Mesodermal cell (in vitro differentiated cells): ENCODE data around the gene IL6ST.
A peak's percentile ranks its signal among the peaks of the same experiment; 100 is the strongest.
"Not testable (repeated sequence)": the region's sequence is repeated elsewhere in the genome, so short reads cannot be mapped to it uniquely, and the experiment has no call there.

Source experiments
- H3K27ac ChIP-seq: 2 replicates; pipeline ENCODE4 v1.7.0; 2013; ENCODE audit warnings: mild to moderate bottlenecking, low read depth, low read length, moderate library complexity; ENCODE audit not compliant: severe bottlenecking
- H3K36me3 ChIP-seq: 2 replicates; pipeline ENCODE4 v1.7.1; 2013; ENCODE audit warnings: mild to moderate bottlenecking, low read length, moderate library complexity; ENCODE audit not compliant: control insufficient read depth, insufficient read depth
- H3K4me1 ChIP-seq: one replicate; pipeline ENCODE4 v1.7.1; 2013; ENCODE audit warnings: mild to moderate bottlenecking, low read length; ENCODE audit not compliant: insufficient read depth, control insufficient read depth, poor library complexity, severe bottlenecking
- H3K4me3 ChIP-seq: 2 replicates; pipeline ENCODE4 v1.7.0; 2013; ENCODE audit warnings: low read length, control low read depth, mild to moderate bottlenecking; ENCODE audit not compliant: insufficient read depth, poor library complexity, severe bottlenecking; ENCODE audit errors: extremely low read depth
- H3K9me3 ChIP-seq: 2 replicates; pipeline ENCODE4 v1.7.1; 2013; ENCODE audit warnings: mild to moderate bottlenecking, low read length, moderate library complexity; ENCODE audit not compliant: control insufficient read depth
- whole genome bisulfite sequencing, 2 experiments: methylation state at CpG; one replicate each; pipeline ENCODE4 v1.1.5; 2013; ENCODE audit warnings: missing lambda C conversion rate in 2 of 2; ENCODE audit not compliant: insufficient coverage in 2 of 2; 5-methylcytosine and 5-hydroxymethylcytosine counted together

Gene IL6ST

GRCh38 chr5:55990895-55991294 lies 3.9 kb downstream of the IL6ST start:
- Histone ChIP-seq H3K36me3 (peaks cover 26% of the 10 kb centered on the region), H3K4me3 (peak overlapping the region; percentile 86)
- 100% methylated on average over 1 of the region's 4 CpGs; no CpG with 5 or more reads in 1 of the 2 experiments for WGBS, 2 experiments
- not testable (repeated sequence) for H3K9me3 ChIP-seq, H3K4me1 ChIP-seq, H3K27ac ChIP-seq

GRCh38 chr5:55989860-55990259 lies 4.9 kb downstream of the IL6ST start:
- Histone ChIP-seq H3K36me3 (peaks cover 32% of the 10 kb centered on the region), H3K4me3 (peak overlapping the region; percentile 16), H3K9me3 (no peaks in the 10 kb centered on the region), H3K27ac (peak overlapping the region; percentile 1), H3K4me1 (peaks cover 4% of the 10 kb centered on the region)
- no CpG with 5 or more reads among the region's 1 CpG for WGBS, 2 experiments

GRCh38 chr5:55988979-55989638 lies 5.7 kb downstream of the IL6ST start:
- Histone ChIP-seq H3K9me3 (no peaks in the 10 kb centered on the region), H3K27ac (peak overlapping the region; percentile 1), H3K36me3 (peaks cover 37% of the 10 kb centered on the region), H3K4me3 (no peak overlapping the region), H3K4me1 (peaks cover 4% of the 10 kb centered on the region)
- 100% methylated on average over 1 of the region's 4 CpGs; no CpG with 5 or more reads in 1 of the 2 experiments for WGBS, 2 experiments

GRCh38 chr5:55988428-55988827 lies 6.3 kb downstream of the IL6ST start:
- H3K27ac ChIP-seq, H3K9me3 ChIP-seq, H3K4me1 ChIP-seq, H3K4me3 ChIP-seq: not testable (repeated sequence)
- 93 to 98% methylated on average over 5 to 9 of the region's 10 CpGs for WGBS, 2 experiments
- peaks cover 39% of the 10 kb centered on the region for H3K36me3 ChIP-seq

GRCh38 chr5:55986931-55987330 lies 7.8 kb downstream of the IL6ST start:
- WGBS, 2 experiments = 94 to 95% methylated on average over 2 to 4 of the region's 4 CpGs
- Histone ChIP-seq H3K4me3 (no peak overlapping the region), H3K27ac (no peak overlapping the region), H3K36me3 (peaks cover 37% of the 10 kb centered on the region), H3K4me1 (peaks cover 4% of the 10 kb centered on the region), H3K9me3 (no peaks in the 10 kb centered on the region)

- H3K36me3 ChIP-seq = peaks cover 39% of the 10 kb centered on the region
- H3K4me1 ChIP-seq = peaks cover 4% of the 10 kb centered on the region
- no peak overlapping the region for H3K4me3 ChIP-seq
- WGBS, 2 experiments = 100% methylated on average over 6 of the region's 6 CpGs; no CpG with 5 or more reads in 1 of the 2 experiments
- H3K27ac ChIP-seq = no peak overlapping the region
- H3K9me3 ChIP-seq = no peaks in the 10 kb centered on the region
These were observed 9.6 kb downstream of the IL6ST start for GRCh38 chr5:55985181-55985580.

GRCh38 chr5:55983986-55984385 lies 10.8 kb downstream of the IL6ST start:
- Histone ChIP-seq H3K4me3 (no peak overlapping the region), H3K27ac (no peak overlapping the region), H3K4me1 (no peaks in the 10 kb centered on the region), H3K9me3 (no peaks in the 10 kb centered on the region), H3K36me3 (peaks cover 49% of the 10 kb centered on the region)
- WGBS, 2 experiments = no CpG with 5 or more reads among the region's 2 CpGs

- Histone ChIP-seq H3K9me3 (no peaks in the 10 kb centered on the region), H3K4me3 (no peak overlapping the region), H3K4me1 (no peaks in the 10 kb centered on the region), H3K27ac (no peak overlapping the region), H3K36me3 (peaks cover 54% of the 10 kb centered on the region)
- 85 to 96% methylated on average over 2 to 4 of the region's 5 CpGs for WGBS, 2 experiments
These were observed 11.8 kb downstream of the IL6ST start for GRCh38 chr5:55982957-55983381.

GRCh38 chr5:55973296-55973695 lies 21.5 kb downstream of the IL6ST start:
- Histone ChIP-seq H3K36me3 (peaks cover 76% of the 10 kb centered on the region), H3K9me3 (no peaks in the 10 kb centered on the region), H3K4me1 (peaks cover 6% of the 10 kb centered on the region), H3K4me3 (no peak overlapping the region), H3K27ac (no peak overlapping the region)
- WGBS, 2 experiments = 92 to 100% methylated on average over 2 to 4 of the region's 4 CpGs

GRCh38 chr5:55969956-55970355 lies 24.8 kb downstream of the IL6ST start:
- no CpG with 5 or more reads among the region's 1 CpG for WGBS, 2 experiments
- H3K4me3 ChIP-seq = no peak overlapping the region
- peaks cover 70% of the 10 kb centered on the region for H3K36me3 ChIP-seq
- H3K27ac ChIP-seq = no peak overlapping the region
- H3K9me3 ChIP-seq = no peaks in the 10 kb centered on the region
- H3K4me1 ChIP-seq = peaks cover 6% of the 10 kb centered on the region

- H3K4me1 ChIP-seq = peaks cover 6% of the 10 kb centered on the region
- H3K27ac ChIP-seq = no peak overlapping the region
- H3K4me3 ChIP-seq = no peak overlapping the region
- H3K36me3 ChIP-seq = peaks cover 56% of the 10 kb centered on the region
- H3K9me3 ChIP-seq = no peaks in the 10 kb centered on the region
These were observed 28.5 kb downstream of the IL6ST start for GRCh38 chr5:55966284-55966683.
